SU-DHL-6 (cell line): Measurements from ENCODE around the gene RNU6-8.

ENCODE experiments used
- EZH2phosphoT487 ChIP-seq: fragments of 200-600 bp; sonication (generic), shearing (Covaris generic); conservative IDR thresholded peaks from 2 replicates; pipeline ENCODE4 v1.6.1; 2018; ENCODE audit warnings: mild to moderate bottlenecking, antibody characterized with exemption, low read length, moderate library complexity, mixed read lengths
- TF ChIP-seq, protein P1 (sequence below): fragments of 200-600 bp; sonication (generic); IDR thresholded peaks from one replicate; pipeline ENCODE4 v1.5.1; 2017; ENCODE audit warnings: antibody characterized with exemption, mild to moderate bottlenecking, low read length, moderate library complexity; ENCODE audit not compliant: insufficient read depth, poor library complexity, severe bottlenecking

DNA sequence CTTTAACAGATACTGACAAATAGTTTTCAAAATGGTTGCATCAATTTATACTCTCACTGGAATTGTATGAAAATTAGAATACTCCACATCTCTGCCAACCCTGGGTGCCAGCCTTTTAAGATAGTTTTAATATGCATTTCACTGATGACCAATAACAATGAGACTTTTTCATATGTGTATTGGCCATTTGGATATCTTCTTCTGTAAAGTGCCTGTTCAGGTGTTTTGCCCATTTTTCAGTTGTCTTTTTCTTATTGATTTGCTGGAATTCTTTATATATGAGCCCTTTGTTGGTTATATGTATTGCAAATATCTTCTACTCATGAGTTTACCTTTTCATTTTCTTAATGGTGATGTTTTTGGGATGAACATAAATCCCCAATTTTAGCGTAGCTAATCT, 18.0 kb downstream of the RNU6-8 start:
- TF ChIP-seq, protein P1, sequence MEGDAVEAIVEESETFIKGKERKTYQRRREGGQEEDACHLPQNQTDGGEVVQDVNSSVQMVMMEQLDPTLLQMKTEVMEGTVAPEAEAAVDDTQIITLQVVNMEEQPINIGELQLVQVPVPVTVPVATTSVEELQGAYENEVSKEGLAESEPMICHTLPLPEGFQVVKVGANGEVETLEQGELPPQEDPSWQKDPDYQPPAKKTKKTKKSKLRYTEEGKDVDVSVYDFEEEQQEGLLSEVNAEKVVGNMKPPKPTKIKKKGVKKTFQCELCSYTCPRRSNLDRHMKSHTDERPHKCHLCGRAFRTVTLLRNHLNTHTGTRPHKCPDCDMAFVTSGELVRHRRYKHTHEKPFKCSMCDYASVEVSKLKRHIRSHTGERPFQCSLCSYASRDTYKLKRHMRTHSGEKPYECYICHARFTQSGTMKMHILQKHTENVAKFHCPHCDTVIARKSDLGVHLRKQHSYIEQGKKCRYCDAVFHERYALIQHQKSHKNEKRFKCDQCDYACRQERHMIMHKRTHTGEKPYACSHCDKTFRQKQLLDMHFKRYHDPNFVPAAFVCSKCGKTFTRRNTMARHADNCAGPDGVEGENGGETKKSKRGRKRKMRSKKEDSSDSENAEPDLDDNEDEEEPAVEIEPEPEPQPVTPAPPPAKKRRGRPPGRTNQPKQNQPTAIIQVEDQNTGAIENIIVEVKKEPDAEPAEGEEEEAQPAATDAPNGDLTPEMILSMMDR = no peak
- TF ChIP-seq EZH2phosphoT487 = no peak
